Osteoblast (primary cell): ENCODE data around the gene LMAN1. TPM values are rescaled to one million over a fixed set of nuclear protein-coding genes. Genes with fewer than 3 reads are reported as not detected.

Source experiments
- DNase-seq: peaks from one replicate; pipeline ENCODE4 v3.0.0; 2011; ENCODE audit warnings: low spot score, mixed read lengths; ENCODE audit not compliant: insufficient read length; ENCODE audit errors: missing footprints
- H2AFZ ChIP-seq: 2 replicates; pipeline ENCODE4 v1.6.0; 2011; ENCODE audit warnings: mild to moderate bottlenecking, low read length
- H3K27ac ChIP-seq: 2 replicates; pipeline ENCODE4 v1.5.1; 2011; ENCODE audit warnings: mild to moderate bottlenecking, low read depth, low read length, moderate library complexity
- H3K27me3 ChIP-seq: 2 replicates; pipeline ENCODE4 v1.6.0; 2012; ENCODE audit warnings: mild to moderate bottlenecking, control low read depth, inconsistent platforms, low read length, moderate library complexity; ENCODE audit not compliant: insufficient read depth
- H3K36me3 ChIP-seq: 2 replicates; pipeline ENCODE4 v1.5.1; 2011; ENCODE audit warnings: mild to moderate bottlenecking, low read length, control low read depth, moderate library complexity; ENCODE audit not compliant: insufficient read depth
- H3K4me1 ChIP-seq: 2 replicates; pipeline ENCODE4 v1.5.1; 2011; ENCODE audit warnings: mild to moderate bottlenecking, low read length, control low read depth, moderate library complexity; ENCODE audit not compliant: insufficient read depth
- H3K4me2 ChIP-seq: 2 replicates; pipeline ENCODE4 v1.6.0; 2011; ENCODE audit warnings: mild to moderate bottlenecking, low read length; ENCODE audit not compliant: insufficient read depth
- H3K4me3 ChIP-seq: fragments of 200-600 bp; sonication (generic); 3 replicates; pipeline ENCODE4 v1.5.1; 2012; ENCODE audit warnings: mild to moderate bottlenecking, low read length, inconsistent platforms; ENCODE audit not compliant: insufficient read depth
- H3K79me2 ChIP-seq: 2 replicates; pipeline ENCODE4 v1.6.0; 2012; ENCODE audit warnings: mild to moderate bottlenecking, low read length, control low read depth, inconsistent platforms; ENCODE audit not compliant: insufficient read depth
- H3K9me3 ChIP-seq: 2 replicates; pipeline ENCODE4 v1.5.1; 2011; ENCODE audit warnings: low read depth, low read length, control low read depth
- H4K20me1 ChIP-seq: 2 replicates; pipeline ENCODE4 v1.6.0; 2012; ENCODE audit warnings: mild to moderate bottlenecking, low read length, control low read depth; ENCODE audit not compliant: insufficient read depth
- CTCF ChIP-seq: IDR thresholded peaks from 2 replicates; pipeline ENCODE4 v1.5.1; 2011; ENCODE audit warnings: mild to moderate bottlenecking, low read depth, low read length, moderate library complexity; ENCODE audit errors: extremely low read depth
- total RNA-seq: library from RNA; depleted of rRNA; stranded (reverse); fragments of >200 nt; gene quantifications from 2 replicates; pipeline ENCODE4 v1.2.3, GENCODE V29; 2012

The LMAN1 gene
- 189 and 210 TPM in 2 replicates for total RNA-seq

GRCh38 chr18:59358712-59359575 lies at the start of gene LMAN1:
TSS of gene LMAN1 (minus strand) at chr18:59359265. CDS start at chr18:59359244, 21 bp downstream.
- H2AFZ ChIP-seq = peak within 1 kb of the TSS; percentile 67
- no peaks in the 10 kb centered on the region for H3K27me3 ChIP-seq
- peak within 1 kb of the TSS; percentile 98 for H3K27ac ChIP-seq
- no peak for TF ChIP-seq CTCF
- no peaks in the 10 kb centered on the region for H3K9me3 ChIP-seq
- peak within 1 kb of the TSS; percentile 94 for H3K4me3 ChIP-seq
- DNase-seq = peak; percentile 98
- H4K20me1 ChIP-seq = peaks cover 28% of the 10 kb centered on the region
- H3K36me3 ChIP-seq = peaks cover 17% of the 10 kb centered on the region
- H3K4me1 ChIP-seq = peaks cover 26% of the 10 kb centered on the region
- peak within 1 kb of the TSS; percentile 96 for H3K4me2 ChIP-seq
- peaks cover 40% of the 10 kb centered on the region for H3K79me2 ChIP-seq

- H3K27me3 ChIP-seq = no peaks in the 10 kb centered on the region
- DNase-seq = peak; percentile 96
- no peaks in the 10 kb centered on the region for H3K4me1 ChIP-seq
- no peak overlapping the region for H3K4me3 ChIP-seq
- no peaks in the 10 kb centered on the region for H3K9me3 ChIP-seq
- H3K79me2 ChIP-seq = no peaks in the 10 kb centered on the region
- H3K4me2 ChIP-seq = no peak overlapping the region
- no peak overlapping the region for H2AFZ ChIP-seq
- TF ChIP-seq CTCF = peak; percentile 96
- no peak overlapping the region for H3K27ac ChIP-seq
- no peaks in the 10 kb centered on the region for H3K36me3 ChIP-seq
- H4K20me1 ChIP-seq = no peaks in the 10 kb centered on the region
Measured at GRCh38 chr18:59402432-59403090, 43.5 kb upstream of the LMAN1 start.

GRCh38 chr18:59400407-59400806 lies 41.3 kb upstream of the LMAN1 start:
- H3K79me2 ChIP-seq = no peaks in the 10 kb centered on the region
- TF ChIP-seq CTCF = no peak

More at GRCh38 chr18:59400407-59400806, 41.3 kb upstream of the LMAN1 start:
- Histone ChIP-seq H2AFZ (no peak overlapping the region), H3K4me3 (no peak overlapping the region), H3K4me1 (no peaks in the 10 kb centered on the region), H3K27ac (no peak overlapping the region), H3K36me3 (no peaks in the 10 kb centered on the region), H3K27me3 (no peaks in the 10 kb centered on the region), H3K4me2 (no peak overlapping the region), H4K20me1 (no peaks in the 10 kb centered on the region), H3K9me3 (no peaks in the 10 kb centered on the region)
- DNase-seq = no peak
